ENCODE data around the gene DHX30. TPM values are rescaled to one million over a fixed set of nuclear protein-coding genes. Genes with fewer than 3 reads are reported as not detected.
A peak's percentile ranks its signal among the peaks of the same experiment; 100 is the strongest.

Gene DHX30
- total RNA-seq, 1 donor from 2014 or later: 142 TPM

DNA sequence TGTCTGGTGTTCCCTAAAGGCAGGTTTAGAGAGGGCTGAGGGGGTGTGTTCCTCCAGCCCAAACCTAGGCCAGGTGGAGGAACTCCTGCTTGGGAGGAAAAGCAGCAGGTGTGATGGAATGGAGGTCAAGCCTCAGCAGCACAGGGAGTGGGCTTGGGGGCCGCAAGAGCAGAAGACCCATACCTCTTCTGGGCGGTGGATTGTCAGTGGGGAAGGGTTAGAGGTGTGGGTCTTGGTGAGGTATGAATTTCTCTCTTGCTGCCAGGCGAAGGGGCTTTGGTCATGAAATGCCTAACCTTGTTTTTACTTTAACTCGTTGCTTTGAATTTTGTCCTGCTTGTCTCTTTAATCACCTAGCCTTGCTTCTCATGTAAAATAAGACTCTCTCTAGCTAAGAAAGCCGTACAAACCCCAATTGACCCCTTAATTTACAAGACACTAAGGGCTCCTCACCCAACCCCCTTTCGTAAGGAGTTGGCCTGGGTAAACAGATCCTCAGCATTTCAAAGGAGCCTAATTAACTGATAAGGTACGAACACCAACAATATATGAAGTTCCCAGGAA is 38.9 kb downstream of the DHX30 start:
- H3K36me3 Mint-ChIP-seq (ENCODE audit: low read depth): peaks cover 16% of the 10 kb centered on the region
- H3K27ac Mint-ChIP-seq (ENCODE audit: unreplicated experiment): no peak overlapping the region

GRCh38 chr3:47846186-47846879 is 43.4 kb downstream of the DHX30 start:
- TF ChIP-seq, protein P1, sequence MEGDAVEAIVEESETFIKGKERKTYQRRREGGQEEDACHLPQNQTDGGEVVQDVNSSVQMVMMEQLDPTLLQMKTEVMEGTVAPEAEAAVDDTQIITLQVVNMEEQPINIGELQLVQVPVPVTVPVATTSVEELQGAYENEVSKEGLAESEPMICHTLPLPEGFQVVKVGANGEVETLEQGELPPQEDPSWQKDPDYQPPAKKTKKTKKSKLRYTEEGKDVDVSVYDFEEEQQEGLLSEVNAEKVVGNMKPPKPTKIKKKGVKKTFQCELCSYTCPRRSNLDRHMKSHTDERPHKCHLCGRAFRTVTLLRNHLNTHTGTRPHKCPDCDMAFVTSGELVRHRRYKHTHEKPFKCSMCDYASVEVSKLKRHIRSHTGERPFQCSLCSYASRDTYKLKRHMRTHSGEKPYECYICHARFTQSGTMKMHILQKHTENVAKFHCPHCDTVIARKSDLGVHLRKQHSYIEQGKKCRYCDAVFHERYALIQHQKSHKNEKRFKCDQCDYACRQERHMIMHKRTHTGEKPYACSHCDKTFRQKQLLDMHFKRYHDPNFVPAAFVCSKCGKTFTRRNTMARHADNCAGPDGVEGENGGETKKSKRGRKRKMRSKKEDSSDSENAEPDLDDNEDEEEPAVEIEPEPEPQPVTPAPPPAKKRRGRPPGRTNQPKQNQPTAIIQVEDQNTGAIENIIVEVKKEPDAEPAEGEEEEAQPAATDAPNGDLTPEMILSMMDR (conservative IDR thresholded peaks at IDR 0.05): no peak
- no peak for DNase-seq (ENCODE audit: low read depth, low spot score)
- Mint-ChIP-seq H3K27ac (ENCODE audit: unreplicated experiment) (no peak overlapping the region), H3K9me3 (no peaks in the 10 kb centered on the region), H3K27me3 (ENCODE audit: low read depth) (peaks cover 9% of the 10 kb centered on the region), H3K36me3 (ENCODE audit: low read depth) (peaks cover 22% of the 10 kb centered on the region), H3K4me3 (no peak overlapping the region), H3K4me1 (peaks cover 11% of the 10 kb centered on the region)

More for the DNA sequence above, 38.9 kb downstream of the DHX30 start:
- H3K27me3 Mint-ChIP-seq (ENCODE audit: low read depth): peaks cover 3% of the 10 kb centered on the region
- H3K9me3 Mint-ChIP-seq: no peaks in the 10 kb centered on the region
- H3K4me1 Mint-ChIP-seq: peaks cover 4% of the 10 kb centered on the region
- DNase-seq (ENCODE audit: low read depth, low spot score): no peak
- TF ChIP-seq, protein P1 (conservative IDR thresholded peaks at IDR 0.05): no peak
- no peak overlapping the region for H3K4me3 Mint-ChIP-seq

GRCh38 chr3:47846880-47847248 is 43.9 kb downstream of the DHX30 start:
- no peak for DNase-seq (ENCODE audit: low read depth, low spot score)
- no peaks in the 10 kb centered on the region for H3K9me3 Mint-ChIP-seq
- H3K4me3 Mint-ChIP-seq: no peak overlapping the region
- H3K36me3 Mint-ChIP-seq (ENCODE audit: low read depth): peaks cover 24% of the 10 kb centered on the region
- TF ChIP-seq, protein P1 (conservative IDR thresholded peaks at IDR 0.05): no peak
- H3K27ac Mint-ChIP-seq (ENCODE audit: unreplicated experiment): no peak overlapping the region
- peaks cover 12% of the 10 kb centered on the region for H3K27me3 Mint-ChIP-seq (ENCODE audit: low read depth)
- peaks cover 16% of the 10 kb centered on the region for H3K4me1 Mint-ChIP-seq

- TF ChIP-seq, protein P1 (conservative IDR thresholded peaks at IDR 0.05): no peak
- peaks cover 18% of the 10 kb centered on the region for H3K4me1 Mint-ChIP-seq
- DNase-seq (ENCODE audit: low read depth, low spot score): no peak
- H3K4me3 Mint-ChIP-seq: no peak overlapping the region
- no peaks in the 10 kb centered on the region for H3K9me3 Mint-ChIP-seq
- H3K27ac Mint-ChIP-seq (ENCODE audit: unreplicated experiment): peak overlapping the region; percentile 27
- peaks cover 15% of the 10 kb centered on the region for H3K27me3 Mint-ChIP-seq (ENCODE audit: low read depth)
- peaks cover 24% of the 10 kb centered on the region for H3K36me3 Mint-ChIP-seq (ENCODE audit: low read depth)
These were observed 44.3 kb downstream of the DHX30 start for GRCh38 chr3:47847260-47847659.

GRCh38 chr3:47847801-47848518 is 45.0 kb downstream of the DHX30 start:
- Mint-ChIP-seq H3K4me1 (peaks cover 18% of the 10 kb centered on the region), H3K27me3 (ENCODE audit: low read depth) (peaks cover 15% of the 10 kb centered on the region), H3K36me3 (ENCODE audit: low read depth) (peaks cover 22% of the 10 kb centered on the region), H3K4me3 (peak overlapping the region; percentile 15), H3K9me3 (no peaks in the 10 kb centered on the region), H3K27ac (ENCODE audit: unreplicated experiment) (no peak overlapping the region)
- TF ChIP-seq, protein P1 (conservative IDR thresholded peaks at IDR 0.05): no peak
- DNase-seq (ENCODE audit: low read depth, low spot score): no peak

Measured in neural crest cell (in vitro differentiated cells).